ENCODE measurements around the gene VSTM4.

- TF ChIP-seq CTCF (conservative IDR thresholded peaks at IDR 0.05 in 1 of 2, IDR thresholded peaks at IDR 0.05 in 1 of 2; ENCODE audit: low read depth in 1 of 2, low read length in 2 of 2) (no peak), EZH2 (IDR thresholded peaks at IDR 0.05; ENCODE audit: low read length, missing control alignments) (no peak)
Observed at GRCh38 chr10:49055221-49055849, 60.0 kb downstream of the VSTM4 start.
